Lung (tissue), 12 donors: ENCODE measurements around the gene FMO5. TPM values are rescaled to one million over a fixed set of nuclear protein-coding genes. Genes with fewer than 3 reads are reported as not detected.

Experiments
- ATAC-seq: fragments of 200-7000 bp; cut with Tn5 transposase; one replicate; pipeline ENCODE4 v1.9.1; 2020; ENCODE audit warnings: moderate number of reproducible peaks; ENCODE audit not compliant: insufficient read depth, low FRiP score
- DNase-seq, 3 donors: peaks; one replicate each; pipeline ENCODE4 v3.0.0-alpha.2; 2013 to 2017
- H3K27ac ChIP-seq, 2 donors: one replicate each; pipeline ENCODE4 v1.5.1; 2013; ENCODE audit warnings: mild to moderate bottlenecking in 2 of 2, moderate library complexity in 2 of 2, control low read depth in 1 of 2, inconsistent platforms in 1 of 2, low read depth in 1 of 2, low read length in 1 of 2
- H3K27me3 ChIP-seq, 3 donors: one replicate each; pipeline ENCODE4 v1.5.1; 2013; ENCODE audit warnings: low read length in 2 of 3; ENCODE audit not compliant: control insufficient read depth in 3 of 3, insufficient read depth in 3 of 3
- H3K36me3 ChIP-seq, 4 donors: one replicate each; pipeline ENCODE4 v1.5.1; 2013; ENCODE audit warnings: low read length in 4 of 4, mild to moderate bottlenecking in 1 of 4, moderate library complexity in 1 of 4; ENCODE audit not compliant: control insufficient read depth in 4 of 4, insufficient read depth in 4 of 4
- H3K4me1 ChIP-seq, 5 donors: one replicate each; pipeline ENCODE4 v1.5.1; 2013; ENCODE audit warnings: low read length in 5 of 5, mild to moderate bottlenecking in 2 of 5, moderate library complexity in 1 of 5; ENCODE audit not compliant: control insufficient read depth in 5 of 5, insufficient read depth in 5 of 5
- H3K4me3 ChIP-seq: one replicate; pipeline ENCODE4 v1.5.1; 2013; ENCODE audit warnings: mild to moderate bottlenecking, control low read depth, moderate library complexity
- H3K9ac ChIP-seq, 2 donors: one replicate each; pipeline ENCODE4 v1.5.1; 2013; ENCODE audit warnings: low read length in 2 of 2, control low read depth in 1 of 2; ENCODE audit not compliant: insufficient read depth in 1 of 2
- H3K9me3 ChIP-seq, 4 donors: one replicate each; pipeline ENCODE4 v1.5.1; 2013; ENCODE audit warnings: low read length in 3 of 4, mild to moderate bottlenecking in 1 of 4, moderate library complexity in 1 of 4; ENCODE audit not compliant: control insufficient read depth in 4 of 4, insufficient read depth in 3 of 4
- CTCF ChIP-seq: IDR thresholded peaks from 2 replicates; pipeline ENCODE4 v1.5.1; 2012; ENCODE audit warnings: mild to moderate bottlenecking; ENCODE audit errors: control extremely low read depth, extremely low read depth
- WGBS, 2 donors: extraction: QIAGEN DNeasy Blood & Tissue Kit; methylation state at CpG; one replicate each; pipeline ENCODE4 v1.1.7; 2013; 5-methylcytosine and 5-hydroxymethylcytosine counted together
- polyA plus RNA-seq, 2 donors: library from polyadenylated mRNA; stranded (reverse); fragments of 200-250 nt; gene quantifications; one replicate each; pipeline ENCODE4 v1.2.1, GENCODE V29; 2013
- total RNA-seq, 2 donors: library from RNA; depleted of rRNA in 1 of 2; stranded (reverse); fragments of >200 nt in 1 of 2; gene quantifications; one replicate each; pipeline ENCODE4 v1.2.1, GENCODE V29; 2014 to 2021
- donor health status: control.
- donor health status: control.
- donor health status: Bipolar disorder and iron deficiency.
- donor health status: healthy.
- donor health status: DM: yes; HTN: yes; CAD: no.

FMO5 gene
- total and polyA plus RNA-seq, 4 donors = 10.4 to 78.6 (median 28.2) TPM

GRCh38 chr1:147189514-147189913, 35.6 kb downstream of the FMO5 start:
- WGBS, 2 donors = 95 to 96% methylated on average over 2 of the region's 2 CpGs
- DNase-seq (no peak), ATAC-seq (no peak)
- no peaks in the 10 kb centered on the region for H3K4me1 ChIP-seq
- H3K27ac ChIP-seq = no peak overlapping the region
- no peaks in the 10 kb centered on the region for H3K27me3 ChIP-seq
- H3K36me3 ChIP-seq = peaks cover 0 to 5% (median 0%) of the 10 kb centered on the region in 4 donors
- no peak overlapping the region for H3K9ac ChIP-seq
- H3K4me3 ChIP-seq = no peak overlapping the region
- no peak for TF ChIP-seq CTCF
- H3K9me3 ChIP-seq = no peaks in the 10 kb centered on the region

- DNase-seq = peak in 2 of 3 donors; percentile 42 to 54
- no peak for TF ChIP-seq CTCF
- WGBS, 2 donors = 72 to 89% methylated on average over 2 of the region's 2 CpGs
- Histone ChIP-seq H3K9ac (no peak overlapping the region), H3K9me3 (no peaks in the 10 kb centered on the region), H3K36me3 (peaks cover 0 to 5% (median 2%) of the 10 kb centered on the region in 4 donors), H3K4me1 (peaks cover 0 to 4% (median 0%) of the 10 kb centered on the region in 5 donors), H3K27ac (no peak overlapping the region), H3K4me3 (no peak overlapping the region), H3K27me3 (no peaks in the 10 kb centered on the region)
- no peak for ATAC-seq
Observed at GRCh38 chr1:147185432-147185831, 39.7 kb downstream of the FMO5 start.

DNA sequence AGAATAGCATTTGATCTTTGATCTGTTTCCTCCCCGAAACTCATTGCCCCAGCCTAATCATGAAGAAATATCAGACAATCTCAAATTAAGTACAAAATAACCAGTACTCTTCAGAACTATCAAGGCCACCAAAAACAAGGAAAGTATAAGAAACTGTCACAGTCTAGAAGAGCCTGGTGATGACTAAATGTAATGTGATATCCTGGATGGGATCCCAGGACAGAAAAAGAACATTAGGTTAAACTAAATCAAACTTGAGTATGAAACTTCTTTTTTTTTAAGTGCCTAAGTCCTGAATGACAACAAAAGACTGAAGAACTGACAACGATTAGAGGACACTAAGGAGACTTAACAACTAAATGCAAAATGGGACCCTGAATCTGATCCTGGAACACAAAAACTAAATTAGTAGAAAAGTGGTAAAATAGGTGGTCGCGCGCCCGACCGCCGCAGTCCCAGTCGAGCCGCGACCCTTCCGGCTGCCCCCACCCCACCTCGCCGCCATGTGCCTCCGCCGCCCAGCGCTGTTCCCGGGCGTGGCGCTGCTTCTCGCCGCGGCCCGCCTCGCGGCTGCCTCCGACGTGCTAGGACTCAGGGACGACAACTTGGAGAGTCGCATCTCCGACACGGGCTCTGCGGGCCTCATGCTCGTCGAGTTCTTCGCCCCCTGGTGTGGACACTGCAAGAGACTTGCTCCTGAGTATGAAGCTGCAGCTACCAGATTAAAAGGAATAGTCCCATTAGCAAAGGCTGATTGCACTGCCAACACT, 47.3 kb downstream of the FMO5 start:
- peaks cover 0 to 3% (median 0%) of the 10 kb centered on the region in 4 donors for H3K36me3 ChIP-seq
- H3K27ac ChIP-seq = no peak overlapping the region
- ATAC-seq = no peak
- no peak for TF ChIP-seq CTCF
- DNase-seq = peak; percentile 30 to 57 (median 37)
- H3K9me3 ChIP-seq = no peaks in the 10 kb centered on the region
- WGBS, 2 donors = 43 to 45% methylated on average over 36 of the region's 36 CpGs
- H3K9ac ChIP-seq = no peak overlapping the region
- H3K4me3 ChIP-seq = no peak overlapping the region
- peaks cover 0 to 19% (median 1%) of the 10 kb centered on the region in 5 donors for H3K4me1 ChIP-seq
- H3K27me3 ChIP-seq = no peaks in the 10 kb centered on the region
